ENCODE data around the gene RPS19BP1. TPM values are rescaled to one million over a fixed set of nuclear protein-coding genes. Genes with fewer than 3 reads are reported as not detected.

The RPS19BP1 gene
- total RNA-seq, 2 donors from 2014 or later, result 65.5 to 70.3 TPM

DNA sequence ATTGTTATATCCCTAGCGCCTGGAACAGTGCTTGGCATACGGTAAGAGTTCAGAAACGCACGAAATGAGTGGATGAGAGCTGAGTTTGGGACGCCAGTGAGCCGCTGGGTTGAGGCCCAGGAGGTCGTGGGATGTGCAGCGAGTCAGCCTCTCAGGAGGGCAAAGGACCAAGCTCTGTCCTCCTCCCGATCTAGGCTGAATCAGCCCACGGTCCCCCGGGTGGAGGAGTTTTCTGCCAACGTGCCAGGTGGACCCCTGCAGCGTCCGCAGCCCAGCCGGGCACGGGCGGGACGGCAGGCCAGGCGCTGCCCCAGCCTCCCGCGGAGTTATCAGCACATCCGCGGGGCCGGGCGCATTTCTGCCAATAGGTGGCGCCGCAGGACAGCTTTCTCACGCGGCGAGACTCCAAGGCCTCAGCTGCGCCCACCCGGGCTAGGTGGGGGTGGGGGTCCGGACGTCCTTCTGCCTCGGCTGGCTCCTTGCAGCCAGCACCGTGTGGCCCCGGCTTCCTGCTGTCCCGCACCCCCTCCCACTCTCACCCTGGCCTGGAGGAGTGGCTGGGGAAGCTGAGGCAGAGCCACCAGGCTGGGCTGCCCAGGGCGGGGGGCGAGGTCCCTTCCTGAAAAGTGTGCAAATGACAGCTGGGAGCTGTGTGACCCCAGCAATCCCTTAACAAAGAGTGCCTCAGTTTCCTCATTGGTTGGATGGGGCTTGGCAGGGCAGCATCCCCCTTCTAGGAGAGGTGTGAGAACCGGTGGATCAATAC is 2.2 kb upstream of the RPS19BP1 start:
- H3K4me3 Mint-ChIP-seq, result peak overlapping the region; percentile 27
- no peak overlapping the region for H3K27ac ChIP-seq (ENCODE audit: low read depth, low read length)
- DNase-seq, result peak; percentile 98
- H3K9me3 ChIP-seq (ENCODE audit: control insufficient read depth, low read length), result no peaks in the 10 kb centered on the region
- H3K36me3 Mint-ChIP-seq (ENCODE audit: low read depth), result peaks cover 15% of the 10 kb centered on the region
- TF ChIP-seq CTCF (conservative IDR thresholded peaks at IDR 0.05), result peak; percentile 98
- H3K9ac ChIP-seq (ENCODE audit: extremely low read depth, low read length, poor library complexity, severe bottlenecking), result no peak overlapping the region
- peak overlapping the region; percentile 92 for H3K27ac Mint-ChIP-seq
- H3K27me3 ChIP-seq (ENCODE audit: control insufficient read depth, insufficient read depth, low read length, poor library complexity, severe bottlenecking), result no peaks in the 10 kb centered on the region
- peaks cover 25% of the 10 kb centered on the region for H3K4me1 ChIP-seq (ENCODE audit: control insufficient read depth, insufficient read depth, low read length)
- peaks cover 17% of the 10 kb centered on the region for H3K36me3 ChIP-seq (ENCODE audit: control insufficient read depth, insufficient read depth, low read length)
- WGBS, 2 experiments (ENCODE audit: insufficient coverage in 1 of 2, insufficient read length in 1 of 2), result 17 to 50% methylated on average over 8 to 41 of the region's 41 CpGs
- peaks cover 28% of the 10 kb centered on the region for H3K4me1 Mint-ChIP-seq
- no peaks in the 10 kb centered on the region for H3K9me3 Mint-ChIP-seq
- H3K4me3 ChIP-seq (ENCODE audit: low read length), result no peak overlapping the region
- H3K27me3 Mint-ChIP-seq (ENCODE audit: insufficient read depth), result no peaks in the 10 kb centered on the region

DNA sequence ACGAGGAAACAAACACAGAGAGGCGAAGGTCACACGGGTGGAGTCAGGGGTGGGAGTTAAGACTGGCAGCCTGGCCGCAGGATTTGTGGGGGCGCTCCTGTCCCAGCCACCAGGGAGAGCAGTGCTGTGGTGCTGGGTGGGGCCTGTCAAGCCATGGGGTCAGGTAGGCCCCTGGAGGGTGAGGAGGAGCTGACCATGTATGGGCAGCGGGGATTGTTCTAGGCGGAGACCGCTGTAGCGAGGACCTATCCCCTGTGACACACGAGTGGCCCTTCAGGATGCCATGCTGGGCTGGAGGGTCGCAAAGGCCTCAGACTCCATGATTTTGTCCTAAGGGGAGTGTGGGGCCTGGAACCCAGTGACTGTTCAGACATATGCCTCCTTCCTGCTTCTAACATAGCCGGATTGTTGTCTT is 1.6 kb upstream of the RPS19BP1 start:
- H3K4me1 ChIP-seq (ENCODE audit: control insufficient read depth, insufficient read depth, low read length), result peaks cover 25% of the 10 kb centered on the region
- no peak overlapping the region for H3K4me3 ChIP-seq (ENCODE audit: low read length)
- H3K36me3 Mint-ChIP-seq (ENCODE audit: low read depth), result peaks cover 20% of the 10 kb centered on the region
- 88 to 90% methylated on average over 4 to 12 of the region's 12 CpGs for WGBS, 2 experiments (ENCODE audit: insufficient coverage in 1 of 2, insufficient read length in 1 of 2)
- H3K27ac Mint-ChIP-seq, result peak overlapping the region; percentile 92
- H3K36me3 ChIP-seq (ENCODE audit: control insufficient read depth, insufficient read depth, low read length), result peaks cover 22% of the 10 kb centered on the region
- no peak overlapping the region for H3K9ac ChIP-seq (ENCODE audit: extremely low read depth, low read length, poor library complexity, severe bottlenecking)
- H3K27me3 Mint-ChIP-seq (ENCODE audit: insufficient read depth), result no peaks in the 10 kb centered on the region
- DNase-seq, result peak; percentile 74
- TF ChIP-seq CTCF (conservative IDR thresholded peaks at IDR 0.05), result no peak
- H3K27me3 ChIP-seq (ENCODE audit: control insufficient read depth, insufficient read depth, low read length, poor library complexity, severe bottlenecking), result no peaks in the 10 kb centered on the region
- no peaks in the 10 kb centered on the region for H3K9me3 ChIP-seq (ENCODE audit: control insufficient read depth, low read length)
- H3K9me3 Mint-ChIP-seq, result no peaks in the 10 kb centered on the region
- H3K27ac ChIP-seq (ENCODE audit: low read depth, low read length), result no peak overlapping the region
- H3K4me3 Mint-ChIP-seq, result peak overlapping the region; percentile 27
- H3K4me1 Mint-ChIP-seq, result peaks cover 33% of the 10 kb centered on the region

GRCh38 chr22:39530692-39531331 is 1.7 kb downstream of the RPS19BP1 start:
- DNase-seq, result peak; percentile 74
- H3K27ac Mint-ChIP-seq, result peak overlapping the region; percentile 44
- H3K9me3 ChIP-seq (ENCODE audit: control insufficient read depth, low read length), result no peaks in the 10 kb centered on the region
- 80 to 84% methylated on average over 8 to 9 of the region's 9 CpGs for WGBS, 2 experiments (ENCODE audit: insufficient coverage in 1 of 2, insufficient read length in 1 of 2)
- H3K27ac ChIP-seq (ENCODE audit: low read depth, low read length), result no peak overlapping the region
- no peaks in the 10 kb centered on the region for H3K9me3 Mint-ChIP-seq
- H3K4me3 ChIP-seq (ENCODE audit: low read length), result peak overlapping the region; percentile 98
- no peak overlapping the region for H3K9ac ChIP-seq (ENCODE audit: extremely low read depth, low read length, poor library complexity, severe bottlenecking)
- no peaks in the 10 kb centered on the region for H3K27me3 ChIP-seq (ENCODE audit: control insufficient read depth, insufficient read depth, low read length, poor library complexity, severe bottlenecking)
- no peaks in the 10 kb centered on the region for H3K27me3 Mint-ChIP-seq (ENCODE audit: insufficient read depth)
- peak overlapping the region; percentile 90 for H3K4me3 Mint-ChIP-seq
- peaks cover 25% of the 10 kb centered on the region for H3K4me1 ChIP-seq (ENCODE audit: control insufficient read depth, insufficient read depth, low read length)
- H3K4me1 Mint-ChIP-seq, result peaks cover 44% of the 10 kb centered on the region
- H3K36me3 ChIP-seq (ENCODE audit: control insufficient read depth, insufficient read depth, low read length), result peaks cover 39% of the 10 kb centered on the region
- TF ChIP-seq CTCF (conservative IDR thresholded peaks at IDR 0.05), result peak; percentile 54
- peaks cover 29% of the 10 kb centered on the region for H3K36me3 Mint-ChIP-seq (ENCODE audit: low read depth)
